ENCODE data around the gene SH3GL3. TPM values are rescaled to one million over a fixed set of nuclear protein-coding genes. Genes with fewer than 3 reads are reported as not detected.

SH3GL3 gene
- total RNA-seq, 1 donor = 0.72 TPM

GRCh38 chr15:83413054-83413719, 34.0 kb upstream of the SH3GL3 start:
- Histone ChIP-seq H2AFZ (ENCODE audit: low read length) (no peak overlapping the region), H3K79me2 (ENCODE audit: insufficient read depth, low read length) (no peaks in the 10 kb centered on the region), H3K36me3 (ENCODE audit: insufficient read depth, low read length) (no peaks in the 10 kb centered on the region), H3K4me1 (ENCODE audit: insufficient read depth, low read length) (no peaks in the 10 kb centered on the region), H3K9me3 (ENCODE audit: low read depth, low read length) (no peaks in the 10 kb centered on the region), H3K27ac (ENCODE audit: low read depth, low read length) (no peak overlapping the region), H3K4me3 (ENCODE audit: insufficient read depth, low read length) (no peak overlapping the region), H4K20me1 (ENCODE audit: insufficient read depth, low read length) (no peaks in the 10 kb centered on the region), H3K27me3 (ENCODE audit: insufficient read depth, low read length) (no peaks in the 10 kb centered on the region), H3K4me2 (ENCODE audit: insufficient read depth, low read length) (no peak overlapping the region)
- no peak for DNase-seq (ENCODE audit: insufficient read length, low spot score, missing footprints)
- no peak for TF ChIP-seq CTCF (IDR thresholded peaks at IDR 0.05; ENCODE audit: extremely low read depth, low read depth, low read length)

GRCh38 chr15:83422081-83422480, 25.1 kb upstream of the SH3GL3 start:
- Histone ChIP-seq H3K4me1 (ENCODE audit: insufficient read depth, low read length) (no peaks in the 10 kb centered on the region), H3K4me2 (ENCODE audit: insufficient read depth, low read length) (no peak overlapping the region), H3K36me3 (ENCODE audit: insufficient read depth, low read length) (no peaks in the 10 kb centered on the region), H3K9me3 (ENCODE audit: low read depth, low read length) (no peaks in the 10 kb centered on the region), H3K27me3 (ENCODE audit: insufficient read depth, low read length) (no peaks in the 10 kb centered on the region), H4K20me1 (ENCODE audit: insufficient read depth, low read length) (no peaks in the 10 kb centered on the region), H2AFZ (ENCODE audit: low read length) (no peak overlapping the region), H3K27ac (ENCODE audit: low read depth, low read length) (no peak overlapping the region), H3K4me3 (ENCODE audit: insufficient read depth, low read length) (no peak overlapping the region), H3K79me2 (ENCODE audit: insufficient read depth, low read length) (no peaks in the 10 kb centered on the region)
- no peak for TF ChIP-seq CTCF (IDR thresholded peaks at IDR 0.05; ENCODE audit: extremely low read depth, low read depth, low read length)
- DNase-seq (ENCODE audit: insufficient read length, low spot score, missing footprints) = no peak

GRCh38 chr15:83422541-83422940, 24.6 kb upstream of the SH3GL3 start:
- Histone ChIP-seq H2AFZ (ENCODE audit: low read length) (no peak overlapping the region), H3K9me3 (ENCODE audit: low read depth, low read length) (no peaks in the 10 kb centered on the region), H3K4me1 (ENCODE audit: insufficient read depth, low read length) (no peaks in the 10 kb centered on the region), H3K27ac (ENCODE audit: low read depth, low read length) (no peak overlapping the region), H3K27me3 (ENCODE audit: insufficient read depth, low read length) (no peaks in the 10 kb centered on the region), H3K4me3 (ENCODE audit: insufficient read depth, low read length) (no peak overlapping the region), H3K36me3 (ENCODE audit: insufficient read depth, low read length) (no peaks in the 10 kb centered on the region), H3K79me2 (ENCODE audit: insufficient read depth, low read length) (no peaks in the 10 kb centered on the region), H3K4me2 (ENCODE audit: insufficient read depth, low read length) (no peak overlapping the region), H4K20me1 (ENCODE audit: insufficient read depth, low read length) (no peaks in the 10 kb centered on the region)
- TF ChIP-seq CTCF (IDR thresholded peaks at IDR 0.05; ENCODE audit: extremely low read depth, low read depth, low read length) = no peak
- DNase-seq (ENCODE audit: insufficient read length, low spot score, missing footprints) = no peak

GRCh38 chr15:83424101-83424500, 23.0 kb upstream of the SH3GL3 start:
- Histone ChIP-seq H3K27ac (ENCODE audit: low read depth, low read length) (no peak overlapping the region), H2AFZ (ENCODE audit: low read length) (no peak overlapping the region), H3K4me3 (ENCODE audit: insufficient read depth, low read length) (no peak overlapping the region), H3K9me3 (ENCODE audit: low read depth, low read length) (no peaks in the 10 kb centered on the region), H3K79me2 (ENCODE audit: insufficient read depth, low read length) (no peaks in the 10 kb centered on the region), H3K4me2 (ENCODE audit: insufficient read depth, low read length) (no peak overlapping the region), H3K36me3 (ENCODE audit: insufficient read depth, low read length) (no peaks in the 10 kb centered on the region), H3K4me1 (ENCODE audit: insufficient read depth, low read length) (no peaks in the 10 kb centered on the region), H4K20me1 (ENCODE audit: insufficient read depth, low read length) (no peaks in the 10 kb centered on the region), H3K27me3 (ENCODE audit: insufficient read depth, low read length) (no peaks in the 10 kb centered on the region)
- no peak for DNase-seq (ENCODE audit: insufficient read length, low spot score, missing footprints)
- no peak for TF ChIP-seq CTCF (IDR thresholded peaks at IDR 0.05; ENCODE audit: extremely low read depth, low read depth, low read length)
